Astrocyte of the cerebellum (primary cell): ENCODE data around the gene KCNF1.

Experiments used
- DNase-seq: peaks from one replicate; pipeline ENCODE4 v3.0.0-alpha.2; 2011; ENCODE audit warnings: low read depth
- H3K4me3 ChIP-seq: 2 replicates; pipeline ENCODE4 v1.5.1; 2011; ENCODE audit warnings: mild to moderate bottlenecking, low read depth, low read length, moderate library complexity
- in situ Hi-C: cut with HindIII; loops from 2 replicates; pipeline ENCODE4 v1.10.0; 2017; ENCODE audit warnings: low sequenced_read_pairs
- TF ChIP-seq, protein P1 (sequence below): IDR thresholded peaks from 2 replicates; pipeline ENCODE4 v1.5.1; 2012; ENCODE audit warnings: low read length, low read depth, moderate library complexity, mild to moderate bottlenecking; ENCODE audit errors: missing control alignments

The KCNF1 gene

DNA sequence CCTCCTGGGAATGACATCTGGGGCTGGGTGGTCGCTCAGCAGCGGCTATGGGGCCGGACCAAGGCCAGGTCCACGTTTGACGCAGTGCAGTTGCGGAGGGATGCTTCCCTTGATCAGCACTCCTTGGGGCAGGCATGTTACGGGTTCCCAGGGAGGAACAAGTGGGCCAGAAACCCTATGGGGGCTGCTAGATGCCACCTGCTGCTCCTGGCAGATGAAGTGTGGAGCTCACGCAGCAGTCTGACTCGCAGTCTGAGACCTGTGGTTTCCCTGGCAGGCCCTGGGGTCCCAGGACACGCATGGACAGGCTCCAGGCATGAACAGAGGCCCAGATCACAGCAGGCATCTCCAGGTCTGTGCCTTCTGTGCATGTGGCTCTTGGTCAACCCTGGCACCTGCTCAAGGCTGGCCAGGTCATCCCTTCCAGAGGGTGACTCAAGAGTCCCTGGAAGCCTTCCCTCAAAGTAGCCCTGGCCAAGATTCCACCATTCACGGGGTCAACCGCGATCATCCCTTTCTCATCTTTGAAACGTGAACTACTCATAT is 20.0 kb downstream of the KCNF1 start:
- in situ Hi-C loops: no loop called here

DNA sequence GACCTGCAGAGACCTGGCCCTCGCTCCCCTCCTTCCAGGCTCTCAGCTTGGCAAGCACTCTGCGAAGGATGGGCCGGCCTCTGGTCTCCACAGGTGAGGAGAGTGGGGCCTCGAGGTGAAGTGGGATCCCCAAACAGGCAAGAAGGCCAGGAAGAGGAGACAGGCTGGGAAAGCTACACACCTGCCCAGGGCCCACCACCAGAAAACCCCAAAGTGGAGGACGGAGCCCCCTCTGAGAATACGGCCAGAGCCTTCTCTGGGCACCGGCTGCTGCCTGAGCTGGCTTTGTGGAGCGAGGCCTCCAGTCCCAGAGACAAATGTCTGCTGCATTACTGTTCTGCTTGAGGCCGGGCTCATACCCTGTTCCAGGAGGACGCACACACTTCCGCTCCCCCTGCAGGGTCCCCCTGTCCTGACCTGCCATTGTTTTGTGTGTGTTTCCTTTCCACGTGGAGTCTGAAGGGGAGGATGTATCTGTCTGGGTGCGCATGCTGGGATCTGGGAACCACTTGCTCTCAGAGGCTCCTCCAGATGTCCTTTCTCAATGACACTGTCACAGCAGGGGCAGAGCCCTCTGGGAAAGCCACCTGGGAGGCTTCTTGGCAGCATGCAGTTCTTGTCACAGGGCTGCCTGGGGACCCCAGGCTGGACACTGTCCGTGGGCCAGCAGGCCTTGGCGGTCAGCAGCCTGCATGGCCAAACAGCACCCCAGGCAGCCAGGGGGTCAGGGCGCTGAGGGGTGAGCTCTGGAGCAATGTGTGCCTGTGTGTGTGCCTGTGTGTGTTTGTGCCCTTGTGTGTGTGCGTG is 20.8 kb downstream of the KCNF1 start:
- TF ChIP-seq, protein P1, sequence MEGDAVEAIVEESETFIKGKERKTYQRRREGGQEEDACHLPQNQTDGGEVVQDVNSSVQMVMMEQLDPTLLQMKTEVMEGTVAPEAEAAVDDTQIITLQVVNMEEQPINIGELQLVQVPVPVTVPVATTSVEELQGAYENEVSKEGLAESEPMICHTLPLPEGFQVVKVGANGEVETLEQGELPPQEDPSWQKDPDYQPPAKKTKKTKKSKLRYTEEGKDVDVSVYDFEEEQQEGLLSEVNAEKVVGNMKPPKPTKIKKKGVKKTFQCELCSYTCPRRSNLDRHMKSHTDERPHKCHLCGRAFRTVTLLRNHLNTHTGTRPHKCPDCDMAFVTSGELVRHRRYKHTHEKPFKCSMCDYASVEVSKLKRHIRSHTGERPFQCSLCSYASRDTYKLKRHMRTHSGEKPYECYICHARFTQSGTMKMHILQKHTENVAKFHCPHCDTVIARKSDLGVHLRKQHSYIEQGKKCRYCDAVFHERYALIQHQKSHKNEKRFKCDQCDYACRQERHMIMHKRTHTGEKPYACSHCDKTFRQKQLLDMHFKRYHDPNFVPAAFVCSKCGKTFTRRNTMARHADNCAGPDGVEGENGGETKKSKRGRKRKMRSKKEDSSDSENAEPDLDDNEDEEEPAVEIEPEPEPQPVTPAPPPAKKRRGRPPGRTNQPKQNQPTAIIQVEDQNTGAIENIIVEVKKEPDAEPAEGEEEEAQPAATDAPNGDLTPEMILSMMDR: no peak
- no peak for DNase-seq
- no peak overlapping the region for H3K4me3 ChIP-seq
- in situ Hi-C loops: no loop called here

More for the DNA sequence above, 20.0 kb downstream of the KCNF1 start:
- H3K4me3 ChIP-seq: no peak overlapping the region
- TF ChIP-seq, protein P1: no peak
- DNase-seq: peak; percentile 93

- in situ Hi-C loops: no loop called here
- H3K4me3 ChIP-seq: no peak overlapping the region
- TF ChIP-seq, protein P1: no peak
- DNase-seq: no peak
These were observed 22.0 kb downstream of the KCNF1 start for GRCh38 chr2:10933700-10934225.

GRCh38 chr2:10934308-10934978 is 22.7 kb downstream of the KCNF1 start:
- no peak for DNase-seq
- TF ChIP-seq, protein P1: no peak
- in situ Hi-C loops: no loop called here
- no peak overlapping the region for H3K4me3 ChIP-seq

DNA sequence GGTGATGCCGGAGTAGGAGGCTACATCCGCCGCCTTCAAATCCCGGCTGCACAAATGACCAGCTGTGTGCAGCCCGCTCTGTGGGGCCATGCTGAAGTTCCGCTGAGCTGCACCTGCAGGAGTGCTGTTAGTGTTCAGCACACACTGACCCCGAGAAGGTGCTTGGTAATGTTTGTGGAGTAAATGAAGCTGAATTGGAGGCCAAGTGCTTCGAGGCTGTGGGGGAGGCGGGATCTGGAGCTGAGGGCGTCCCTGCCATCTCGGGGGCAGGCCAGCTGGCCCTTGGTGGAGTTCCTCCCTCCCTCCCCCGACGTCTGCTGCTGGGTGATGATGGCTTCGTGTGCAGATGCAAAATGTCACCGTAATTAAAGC is 23.2 kb downstream of the KCNF1 start:
- in situ Hi-C loops: no loop called here
- TF ChIP-seq, protein P1: no peak
- H3K4me3 ChIP-seq: no peak overlapping the region
- DNase-seq: no peak

DNA sequence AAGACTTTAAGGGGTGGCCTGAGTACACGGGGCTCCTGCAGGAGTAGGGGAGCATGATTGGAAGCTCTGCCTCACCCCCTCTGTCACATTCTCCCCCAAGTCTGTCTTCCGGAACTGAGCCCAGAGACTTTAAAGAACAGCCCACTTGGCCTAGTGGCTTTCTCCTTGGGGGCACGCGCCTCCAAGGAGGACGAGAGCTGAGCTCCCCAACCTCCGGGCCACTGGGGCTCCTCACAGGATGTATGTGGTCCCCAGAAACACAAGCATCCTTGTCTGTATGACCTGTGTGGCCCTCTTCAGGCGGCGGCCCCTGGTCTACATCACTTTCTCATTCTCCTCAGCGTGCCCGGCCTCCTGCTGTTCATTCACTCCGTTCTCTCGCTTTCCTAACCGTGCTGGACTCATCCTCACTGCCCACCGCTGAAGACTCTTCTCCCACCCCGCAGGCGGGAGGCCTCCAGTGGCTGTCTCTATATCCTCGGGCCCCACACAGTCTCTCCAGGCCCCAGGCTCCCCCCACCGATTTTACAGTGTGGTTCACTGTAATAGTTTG is 23.7 kb downstream of the KCNF1 start:
- no peak for DNase-seq
- in situ Hi-C loops: no loop called here
- no peak overlapping the region for H3K4me3 ChIP-seq
- TF ChIP-seq, protein P1: no peak
